ENCODE measurements around the gene DPP6.
"Not testable (repeated sequence)": the region's sequence is repeated elsewhere in the genome, so short reads cannot be mapped to it uniquely, and the experiment has no call there.

The DPP6 gene

DNA sequence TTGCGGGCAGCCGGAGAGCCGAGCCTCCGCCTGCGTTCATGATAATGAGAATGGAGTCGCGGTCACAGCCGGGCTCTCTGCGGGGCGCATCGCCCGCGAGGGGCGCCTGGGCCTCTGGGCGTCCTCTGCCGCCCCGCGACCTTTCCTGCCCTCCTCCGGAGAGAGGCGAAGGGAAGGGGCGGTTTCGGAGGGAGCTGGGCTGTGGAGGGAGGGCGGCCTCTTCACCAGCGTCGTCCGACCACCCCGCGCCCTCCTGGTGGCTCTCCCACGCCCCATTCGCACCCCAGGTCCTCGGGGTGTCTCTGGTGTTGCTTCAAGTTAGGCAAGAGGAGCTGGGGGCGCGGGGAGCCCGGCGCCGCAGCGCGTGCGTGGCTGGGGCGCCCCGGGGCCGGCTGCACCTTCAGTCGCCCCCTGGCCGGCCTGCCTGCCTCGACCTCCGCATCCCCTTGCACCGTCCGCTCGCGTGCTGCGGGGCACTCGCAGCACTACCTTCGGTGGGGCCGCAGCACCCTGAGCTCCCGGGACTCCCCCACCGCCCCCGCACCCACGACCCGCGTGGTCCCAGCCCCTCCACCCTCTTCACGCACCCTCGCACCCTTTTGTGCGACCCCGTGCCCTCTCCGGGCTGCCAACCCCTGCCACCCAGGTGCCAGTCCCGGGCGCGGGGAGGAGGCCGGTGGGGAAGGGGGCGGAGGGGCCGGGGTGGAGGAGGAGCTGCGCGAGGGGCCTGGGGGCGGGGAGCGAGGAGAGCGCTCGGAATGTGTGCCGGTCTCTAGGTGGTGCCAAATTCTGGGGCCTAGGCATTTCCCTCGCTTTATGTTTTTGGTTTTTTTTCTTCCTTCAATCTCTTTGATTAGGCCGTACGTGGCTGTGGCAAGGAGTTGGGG, at the start of gene DPP6:
TSS of gene DPP6 (plus strand) at position 756 of the 887 bp plus-strand sequence.
- not testable (repeated sequence) for DNase-seq (ENCODE audit: low read depth in 2 of 2)

DNA sequence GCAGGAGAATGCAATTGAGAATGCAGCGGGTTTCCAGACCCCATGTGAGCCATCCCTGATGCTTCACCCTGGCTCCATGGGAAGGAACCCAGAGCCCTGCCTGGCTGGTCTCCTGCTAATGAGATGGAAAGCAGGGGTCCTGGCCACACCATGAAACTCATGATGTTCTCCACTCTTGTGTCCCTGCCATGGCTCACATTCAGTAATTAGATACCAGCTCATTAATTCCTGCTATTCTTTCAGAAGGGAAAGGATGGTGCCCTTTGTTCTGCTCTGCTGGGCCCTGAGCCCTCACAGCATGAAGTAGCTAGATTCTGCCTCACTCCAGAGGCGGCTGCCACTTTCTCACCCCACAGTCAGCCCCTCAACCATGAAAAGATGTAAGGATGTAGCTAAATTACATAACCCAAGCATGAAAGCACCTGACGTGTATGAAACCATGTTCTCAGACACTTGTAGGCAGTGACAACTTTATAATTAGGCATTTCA, 42.7 kb upstream of the DPP6 start:
- not testable (repeated sequence) for DNase-seq (ENCODE audit: low read depth in 2 of 2)

DNA sequence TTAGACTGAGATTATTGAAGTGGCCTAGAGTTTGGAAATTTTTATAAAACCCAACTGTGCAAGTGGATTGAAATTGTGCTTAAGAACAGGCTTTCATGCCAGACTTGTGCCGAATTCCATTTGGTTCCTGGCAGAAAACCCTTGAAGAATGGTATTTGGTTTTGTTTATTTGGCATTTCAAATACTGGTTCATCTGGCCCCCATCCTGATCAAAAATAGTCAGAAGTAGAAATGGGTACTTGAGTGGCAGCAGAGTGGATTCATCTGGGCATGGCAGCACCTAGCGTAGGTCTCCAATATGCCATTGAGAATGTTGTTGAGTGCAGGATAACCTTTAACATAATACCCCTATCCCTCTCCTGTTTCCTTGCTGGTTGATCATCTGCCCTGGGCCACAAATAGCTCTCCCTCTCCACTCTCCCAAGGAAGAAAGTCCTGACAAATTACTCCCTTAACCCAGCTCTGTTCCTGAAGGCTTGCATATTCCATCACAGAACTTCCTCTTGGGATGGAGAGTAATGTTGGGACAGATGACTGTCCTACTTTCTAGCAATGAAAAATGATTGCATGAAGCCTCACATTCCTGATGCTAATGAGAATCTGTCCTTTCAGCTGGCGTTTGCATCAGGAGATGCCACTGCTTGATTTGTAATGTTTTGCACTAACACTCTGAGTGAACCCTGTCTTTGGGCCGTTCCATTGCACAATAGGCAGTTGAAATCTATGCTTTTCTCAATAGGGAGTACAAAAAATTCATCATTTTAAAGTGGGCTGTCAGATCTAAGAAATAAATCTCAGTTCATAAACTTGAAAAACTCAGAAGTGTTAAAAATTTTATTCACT, 41.3 kb upstream of the DPP6 start:
- not testable (repeated sequence) for DNase-seq (ENCODE audit: low read depth in 2 of 2)

DNA sequence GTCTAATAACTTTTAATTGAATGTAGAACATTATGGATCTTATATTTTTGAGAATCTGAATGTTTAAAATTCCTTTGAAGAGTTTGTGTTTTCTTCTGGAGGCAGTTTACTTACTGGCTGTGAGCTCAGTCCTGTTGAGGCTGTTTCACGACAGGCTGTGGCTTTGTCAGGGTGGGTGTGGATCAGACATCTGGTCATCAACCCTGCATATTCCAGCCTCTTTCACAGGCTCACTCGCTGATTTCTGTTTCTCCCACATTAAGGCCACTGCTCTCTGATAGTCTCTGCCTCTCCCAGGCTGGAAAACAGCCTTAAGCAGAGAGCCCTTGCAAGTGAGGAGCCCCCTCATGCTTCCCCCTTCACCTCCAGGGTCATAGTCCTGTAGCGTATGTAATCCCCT, 39.4 kb upstream of the DPP6 start:
- not testable (repeated sequence) for DNase-seq (ENCODE audit: low read depth in 2 of 2)

DNA sequence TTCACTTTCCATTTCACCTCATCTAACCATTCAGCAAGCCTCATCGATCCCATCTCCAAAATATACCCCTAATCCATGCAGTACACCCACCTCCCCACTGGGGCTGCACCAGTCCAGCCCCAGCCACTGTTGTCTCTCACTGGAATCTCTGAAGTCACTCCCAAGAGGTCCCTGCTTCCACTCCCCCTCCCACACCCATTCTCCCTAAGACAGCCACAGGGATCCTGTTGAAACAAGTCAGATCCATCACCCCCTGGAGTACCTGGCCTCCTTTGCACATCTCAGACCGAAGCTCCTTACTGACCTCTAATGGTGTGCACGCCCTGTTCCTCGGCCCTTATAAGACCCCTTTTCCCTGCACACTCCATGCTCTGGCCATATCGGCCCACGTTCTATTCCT, 36.6 kb upstream of the DPP6 start:
- not testable (repeated sequence) for DNase-seq (ENCODE audit: low read depth in 2 of 2)

DNA sequence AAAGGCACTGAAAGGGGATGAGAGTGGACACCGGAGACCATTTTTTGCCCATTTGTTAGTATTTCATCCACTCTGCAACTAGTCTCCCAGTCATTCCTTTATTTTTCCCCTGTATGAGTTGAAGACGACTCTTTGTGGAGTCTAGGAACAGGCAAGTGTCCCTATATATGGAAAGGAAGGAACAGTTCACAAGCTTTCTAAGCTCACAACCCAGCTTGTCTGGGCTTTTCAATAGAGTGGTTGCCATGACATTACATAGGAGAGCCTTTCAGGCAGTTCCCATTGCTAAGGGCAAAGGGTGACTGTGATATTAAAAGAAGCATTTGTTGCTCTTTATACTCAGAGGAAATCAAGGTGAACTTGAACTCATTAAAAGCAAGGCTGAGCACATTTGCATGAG, 33.8 kb upstream of the DPP6 start:
- DNase-seq (ENCODE audit: low read depth in 2 of 2), result not testable (repeated sequence)

DNA sequence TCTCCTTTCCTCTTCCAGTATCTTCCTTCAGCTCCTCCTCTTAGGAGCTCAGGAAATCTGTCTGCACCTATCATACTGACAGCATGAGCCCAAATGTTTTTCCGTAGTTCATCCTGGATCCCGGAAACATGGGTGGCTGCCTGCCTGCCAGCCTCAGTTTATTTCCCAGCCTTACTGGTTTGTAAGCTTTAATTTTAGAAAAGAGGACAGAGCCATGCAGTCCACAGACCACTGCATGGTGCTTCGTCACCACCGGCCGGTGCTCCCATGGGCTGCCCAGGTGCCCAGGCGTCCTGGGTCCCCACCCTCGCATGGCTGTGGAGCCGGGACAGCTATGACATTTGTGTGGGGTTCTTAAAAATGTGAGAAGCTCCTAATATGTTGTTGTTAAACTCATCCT, 24.4 kb upstream of the DPP6 start:
- DNase-seq (ENCODE audit: low read depth in 2 of 2), result not testable (repeated sequence)

DNA sequence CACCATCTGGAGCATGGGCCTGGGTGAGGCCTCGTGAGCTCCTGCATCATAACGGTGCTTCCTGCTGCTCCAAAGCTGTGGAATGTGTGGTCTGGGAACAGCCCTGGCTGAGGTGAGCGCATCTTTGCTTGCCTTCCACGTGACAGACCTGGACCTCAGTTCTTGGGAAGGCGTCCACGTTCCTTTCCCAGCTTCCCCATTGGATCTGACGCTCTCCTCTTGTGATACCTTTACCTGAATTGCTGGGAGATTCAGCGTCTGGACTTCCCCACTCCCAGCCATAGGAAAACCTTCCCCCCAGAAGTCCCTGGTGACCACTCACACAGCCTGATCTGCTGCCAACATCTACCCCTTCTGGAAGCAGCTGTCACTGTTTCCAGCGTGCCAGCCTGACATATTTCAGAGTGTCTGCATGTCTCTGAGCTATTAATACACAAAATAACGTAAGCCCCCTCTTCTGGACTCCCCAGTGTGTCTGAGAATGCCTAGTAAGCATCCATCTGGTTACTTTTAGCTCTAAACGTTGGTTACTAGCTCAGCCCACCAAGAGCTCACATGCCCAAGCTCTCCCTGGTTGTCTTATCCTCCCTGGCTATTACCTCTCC, 21.6 kb upstream of the DPP6 start:
- not testable (repeated sequence) for DNase-seq (ENCODE audit: low read depth in 2 of 2)

DNA sequence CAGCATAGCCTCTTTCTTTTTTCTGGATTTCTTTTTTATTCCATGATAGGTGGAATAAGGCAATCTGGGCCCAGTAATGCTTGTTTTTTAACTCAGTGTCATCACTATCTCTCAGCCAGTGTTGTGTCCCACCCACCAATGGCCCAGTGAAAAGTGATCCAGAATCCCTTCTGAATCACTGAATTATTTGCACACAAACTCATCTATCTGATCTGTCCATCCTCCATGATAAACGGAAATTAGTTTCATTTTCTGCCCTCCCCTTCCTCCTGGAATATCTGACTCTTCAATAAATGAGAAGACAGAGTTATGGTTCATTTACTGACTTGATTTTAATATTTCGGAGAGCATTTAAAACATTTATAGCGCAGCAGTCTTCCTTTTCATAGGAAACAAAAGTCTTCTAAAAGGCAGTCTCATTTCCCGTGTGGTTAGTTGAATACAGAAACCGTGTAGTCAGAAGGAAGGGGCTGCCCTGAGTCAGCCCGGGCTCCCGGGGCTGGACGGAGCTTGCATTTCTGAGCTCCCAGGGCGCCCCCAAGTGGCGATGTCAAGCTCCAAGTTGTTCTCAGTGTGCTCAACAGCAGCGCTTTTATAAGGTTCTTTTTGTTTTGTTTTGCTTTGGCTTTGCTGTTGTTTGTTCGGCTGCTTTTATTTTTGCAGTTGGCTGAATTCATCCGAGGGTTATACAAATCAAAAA, 12.6 kb upstream of the DPP6 start:
- not testable (repeated sequence) for DNase-seq (ENCODE audit: low read depth in 2 of 2)

DNA sequence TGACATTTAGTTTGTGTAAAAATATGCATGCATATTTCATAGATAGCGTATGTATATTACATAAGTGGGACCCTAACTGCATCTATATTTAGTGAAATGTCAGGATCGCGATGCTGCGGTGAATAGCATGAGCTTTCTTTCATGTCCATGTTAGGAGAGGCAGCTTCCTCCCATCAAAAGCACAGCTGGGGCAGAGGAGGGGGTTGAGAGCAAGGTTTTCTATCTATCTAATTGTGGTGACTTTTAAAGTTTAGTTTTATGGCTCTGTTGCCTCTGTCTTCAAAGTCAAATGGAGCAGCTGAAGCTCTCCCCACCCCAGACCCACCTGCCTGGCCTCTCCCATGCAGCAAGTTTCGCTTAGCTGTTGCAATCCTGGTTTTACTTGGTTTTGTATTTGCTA, 1.8 kb upstream of the DPP6 start:
- DNase-seq (ENCODE audit: low read depth in 2 of 2), result not testable (repeated sequence)

DNA sequence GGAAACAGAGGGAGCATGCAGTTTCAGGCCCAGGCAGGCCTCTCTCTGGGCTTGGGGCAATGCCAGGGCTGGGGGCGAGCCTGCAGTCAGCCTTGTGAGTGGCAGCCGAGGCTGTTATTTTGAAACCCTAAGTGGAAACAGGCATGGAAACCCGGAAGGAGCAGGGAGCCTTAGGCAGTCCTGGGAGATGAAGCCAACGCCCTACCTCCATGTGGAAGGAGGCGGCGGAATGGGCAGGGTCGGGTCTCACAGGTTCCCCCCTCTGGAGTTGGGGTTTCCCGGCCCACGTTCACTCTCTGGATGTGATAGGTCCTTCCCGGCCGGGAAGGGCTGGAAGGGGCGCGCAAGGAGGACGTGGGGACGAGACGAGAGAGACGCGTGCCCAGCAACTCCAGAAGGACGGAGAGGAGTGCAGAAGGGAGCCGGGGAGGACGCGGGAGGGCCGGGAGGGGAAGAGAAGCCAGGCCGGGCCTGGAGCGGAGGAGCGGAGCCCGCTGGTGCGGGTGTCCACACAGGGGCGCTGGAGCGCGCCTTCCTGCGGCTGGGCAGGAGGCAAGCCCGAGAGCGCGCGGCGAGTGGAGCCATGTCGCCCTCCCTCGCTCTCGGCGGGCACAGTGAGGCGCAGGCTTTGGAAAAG, 1.1 kb upstream of the DPP6 start:
- not testable (repeated sequence) for DNase-seq (ENCODE audit: low read depth in 2 of 2)

DNA sequence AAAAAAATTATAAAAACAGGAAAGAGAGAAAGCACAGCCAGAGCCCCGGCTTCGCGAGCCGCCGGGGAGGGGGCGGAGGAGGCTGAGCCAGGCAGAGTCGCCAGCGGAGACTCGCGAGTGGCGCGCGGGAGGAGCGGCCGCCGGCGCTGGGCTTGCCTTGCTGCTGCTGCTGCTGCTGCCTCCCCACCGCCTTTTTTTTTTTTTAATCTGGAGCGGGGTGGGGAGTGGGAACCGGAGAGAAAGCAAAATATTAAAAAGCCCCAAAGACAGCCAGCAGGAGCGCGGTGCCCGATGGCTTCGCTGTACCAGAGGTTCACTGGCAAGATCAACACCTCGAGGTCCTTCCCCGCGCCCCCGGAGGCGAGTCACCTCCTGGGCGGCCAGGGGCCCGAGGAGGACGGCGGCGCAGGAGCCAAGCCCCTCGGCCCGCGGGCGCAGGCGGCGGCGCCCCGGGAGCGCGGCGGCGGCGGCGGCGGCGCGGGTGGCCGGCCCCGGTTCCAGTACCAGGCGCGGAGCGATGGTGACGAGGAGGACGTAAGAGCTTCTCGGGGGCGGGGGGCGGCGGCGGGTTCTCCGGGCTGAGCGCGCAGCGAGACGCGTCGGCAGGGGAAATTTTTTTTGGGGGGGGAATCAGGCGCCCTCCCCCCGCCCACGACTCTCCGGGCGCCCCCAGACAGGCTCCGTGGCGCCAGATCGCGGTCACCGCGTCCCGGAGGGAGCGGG, 493 bp downstream of the DPP6 start:
- not testable (repeated sequence) for DNase-seq (ENCODE audit: low read depth in 2 of 2)

DNA sequence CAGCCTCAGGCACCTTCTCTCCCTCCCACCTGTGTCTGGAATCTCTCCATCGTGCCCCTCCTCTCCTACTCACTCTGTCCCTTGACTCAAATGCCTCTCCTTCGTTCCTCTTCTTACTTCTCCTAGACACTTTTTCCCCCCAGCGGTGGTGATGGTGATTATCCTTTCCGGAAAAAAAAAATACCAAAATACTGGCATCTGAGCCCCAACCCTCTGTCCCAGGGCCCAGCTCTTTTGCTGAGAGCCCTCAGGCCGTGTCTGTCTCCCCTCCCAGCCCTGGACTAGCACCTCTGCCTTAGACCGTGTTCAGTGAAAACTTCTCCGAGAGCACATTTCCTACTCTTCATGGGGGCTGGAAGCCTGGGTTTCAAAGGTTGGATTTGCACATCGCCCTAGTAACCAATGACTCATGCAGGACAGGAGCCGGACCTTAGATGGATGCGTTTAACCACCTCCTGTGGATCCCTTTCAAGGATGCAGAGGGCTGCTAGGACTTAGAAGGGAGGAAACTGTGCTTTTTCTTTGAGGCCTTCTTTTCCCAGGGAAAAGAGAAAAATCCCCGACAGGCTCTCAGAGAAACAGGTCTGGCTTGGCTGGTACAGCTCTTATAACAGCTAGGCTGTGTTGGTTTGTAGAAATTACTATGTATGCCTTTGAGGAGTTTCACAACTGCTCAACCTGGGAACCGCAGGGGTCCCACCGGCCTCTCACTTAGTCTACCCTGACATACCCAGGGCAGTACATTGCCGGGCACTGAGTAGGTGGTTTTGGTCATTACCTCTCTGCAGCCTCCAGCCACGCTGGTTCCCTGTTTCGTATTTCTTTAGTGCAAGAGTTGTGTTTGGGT, 1.5 kb downstream of the DPP6 start:
- not testable (repeated sequence) for DNase-seq (ENCODE audit: low read depth in 2 of 2)

DNA sequence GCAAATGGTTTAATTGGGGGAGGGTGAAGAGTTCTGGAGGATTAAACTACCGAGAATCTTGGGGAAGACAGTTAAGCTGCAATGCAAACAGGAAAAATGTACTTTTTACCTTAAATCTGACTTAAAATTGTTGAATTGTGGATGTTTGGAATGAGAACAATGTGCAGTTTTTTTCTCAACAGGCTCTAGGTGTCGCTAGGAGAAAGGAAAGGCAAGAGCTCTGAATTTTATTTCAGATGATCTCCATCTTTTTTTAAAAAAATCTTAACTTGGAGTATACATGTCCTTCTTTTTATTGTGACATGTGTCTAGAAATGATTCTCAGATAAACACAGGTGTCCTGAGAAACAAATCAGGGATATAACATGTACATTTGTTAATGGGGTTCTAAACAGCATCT, 2.5 kb downstream of the DPP6 start:
- DNase-seq (ENCODE audit: low read depth in 2 of 2), result not testable (repeated sequence)

DNA sequence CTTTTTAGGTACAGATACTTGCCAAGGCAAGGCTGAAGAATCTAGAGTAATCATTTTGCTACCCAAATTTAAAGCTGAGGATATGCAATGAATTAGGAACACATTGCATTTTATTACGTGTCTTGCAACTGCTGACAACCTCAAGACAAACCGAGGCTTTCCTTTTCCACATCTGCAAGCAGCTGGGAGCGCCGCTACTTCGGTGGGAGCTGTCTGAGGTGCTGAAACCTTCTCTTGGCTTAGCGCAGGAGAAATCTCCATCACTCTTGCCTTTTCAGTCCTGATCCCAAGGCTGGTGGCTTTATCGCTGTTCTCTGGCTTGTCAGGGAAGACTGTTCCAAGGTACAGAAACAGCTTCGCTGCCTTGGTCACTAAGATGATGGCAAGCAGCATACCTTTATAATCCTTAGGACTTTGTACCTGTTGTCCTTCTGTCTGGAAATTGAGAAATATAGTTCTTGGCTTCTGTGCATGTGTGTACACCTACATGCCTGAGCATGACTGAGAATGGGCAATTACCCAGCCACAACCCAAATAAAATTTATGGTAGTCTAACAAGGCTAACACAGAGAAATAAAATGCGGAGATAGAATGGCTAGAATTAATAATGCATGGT, 3.4 kb downstream of the DPP6 start:
- DNase-seq (ENCODE audit: low read depth in 2 of 2), result not testable (repeated sequence)

DNA sequence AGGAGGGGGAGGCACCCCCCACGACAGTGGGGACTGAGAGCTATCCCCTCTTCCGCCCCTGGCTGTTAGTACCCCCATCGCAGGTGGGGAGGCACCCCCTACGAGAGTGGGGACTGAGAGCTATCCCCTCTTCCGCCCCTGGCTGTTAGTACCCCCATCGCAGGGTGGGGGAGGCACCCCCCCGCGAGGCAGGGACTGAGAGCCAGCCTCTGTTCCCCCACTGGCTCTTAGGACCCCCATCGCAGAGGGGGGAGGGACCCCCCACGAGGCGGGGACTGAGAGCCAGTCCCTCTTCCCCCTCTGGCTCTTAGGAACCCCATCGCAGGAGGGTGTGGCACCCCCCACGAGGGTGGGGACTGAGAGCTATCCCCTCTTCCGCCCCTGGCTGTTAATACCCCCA, 6.6 kb downstream of the DPP6 start:
- not testable (repeated sequence) for DNase-seq (ENCODE audit: low read depth in 2 of 2)

DNA sequence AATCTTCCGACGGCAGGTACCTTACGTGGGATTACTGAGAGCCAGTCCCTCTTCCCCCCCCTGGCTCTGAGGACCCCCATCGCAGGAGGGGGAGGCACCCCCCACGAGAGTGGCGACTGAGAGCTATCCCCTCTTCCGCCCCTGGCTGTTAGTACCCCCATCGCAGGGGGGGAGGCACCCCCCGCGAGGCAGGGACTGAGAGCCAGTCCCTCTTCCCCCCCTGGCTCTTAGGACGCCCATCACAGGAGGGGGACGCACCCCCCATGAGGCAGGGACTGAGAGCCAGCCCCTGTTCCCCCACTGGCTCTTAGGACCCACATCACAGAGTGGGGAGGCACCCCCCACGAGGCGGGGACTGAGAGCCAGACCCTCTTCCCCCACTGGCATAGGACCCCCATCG, 8.4 kb downstream of the DPP6 start:
- DNase-seq (ENCODE audit: low read depth in 2 of 2), result not testable (repeated sequence)

DNA sequence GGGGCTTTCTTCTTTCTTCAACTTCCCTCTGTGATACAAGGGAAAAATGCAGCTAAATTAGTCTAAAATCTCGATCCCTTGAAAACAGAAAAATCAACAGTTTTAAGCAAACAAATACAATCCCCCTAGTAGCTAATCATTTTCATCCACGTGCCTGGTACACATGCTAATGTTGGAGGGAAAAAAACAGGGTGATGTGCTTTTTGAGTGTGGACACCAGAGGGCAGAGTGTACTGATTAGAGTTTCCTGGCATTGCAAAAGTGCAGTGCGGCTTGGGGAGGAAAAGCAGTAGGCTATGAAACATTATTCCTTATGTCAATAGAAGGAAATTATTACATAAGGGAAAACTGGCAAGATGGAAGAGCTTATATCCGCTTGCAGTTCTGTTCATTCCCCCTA, 19.6 kb downstream of the DPP6 start:
- not testable (repeated sequence) for DNase-seq (ENCODE audit: low read depth in 2 of 2)

Measured in activated CD8-positive, alpha-beta memory T cell treated with anti-CD3 and anti-CD28 coated beads for 4 hours (primary cell).